Thyroid gland (tissue), 4 donors: Measurements from ENCODE around the gene NLGN1.

Source experiments
- CTCF ChIP-seq, 6 experiments: fragments of 200-600 bp in 3 of 6; fragments of 450-650 bp in 3 of 6; sonication (generic) in 3 of 6; IDR thresholded peaks; one replicate each; pipeline ENCODE4 v1.5.1; 2016 to 2019; ENCODE audit warnings: antibody characterized with exemption in 6 of 6, mild to moderate bottlenecking in 2 of 6, inconsistent platforms in 1 of 6, moderate library complexity in 1 of 6
- POLR2A ChIP-seq, 2 donors: fragments of 450-650 bp; IDR thresholded peaks; one replicate each; pipeline ENCODE4 v1.6.1; 2017; ENCODE audit warnings: antibody characterized with exemption in 2 of 2, mild to moderate bottlenecking in 2 of 2, moderate library complexity in 1 of 2

GRCh38 chr3:173823911-173824460, 426.4 kb downstream of the NLGN1 start:
- TF ChIP-seq CTCF (IDR thresholded peaks at IDR 0.05), result no peak
- no peak for TF ChIP-seq POLR2A (IDR thresholded peaks at IDR 0.05)
